ENCODE results near the gene AP4S1.
"Not testable (repeated sequence)": the region's sequence is repeated elsewhere in the genome, so short reads cannot be mapped to it uniquely, and the experiment has no call there.

Gene AP4S1, protein sequence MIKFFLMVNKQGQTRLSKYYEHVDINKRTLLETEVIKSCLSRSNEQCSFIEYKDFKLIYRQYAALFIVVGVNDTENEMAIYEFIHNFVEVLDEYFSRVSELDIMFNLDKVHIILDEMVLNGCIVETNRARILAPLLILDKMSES

DNA sequence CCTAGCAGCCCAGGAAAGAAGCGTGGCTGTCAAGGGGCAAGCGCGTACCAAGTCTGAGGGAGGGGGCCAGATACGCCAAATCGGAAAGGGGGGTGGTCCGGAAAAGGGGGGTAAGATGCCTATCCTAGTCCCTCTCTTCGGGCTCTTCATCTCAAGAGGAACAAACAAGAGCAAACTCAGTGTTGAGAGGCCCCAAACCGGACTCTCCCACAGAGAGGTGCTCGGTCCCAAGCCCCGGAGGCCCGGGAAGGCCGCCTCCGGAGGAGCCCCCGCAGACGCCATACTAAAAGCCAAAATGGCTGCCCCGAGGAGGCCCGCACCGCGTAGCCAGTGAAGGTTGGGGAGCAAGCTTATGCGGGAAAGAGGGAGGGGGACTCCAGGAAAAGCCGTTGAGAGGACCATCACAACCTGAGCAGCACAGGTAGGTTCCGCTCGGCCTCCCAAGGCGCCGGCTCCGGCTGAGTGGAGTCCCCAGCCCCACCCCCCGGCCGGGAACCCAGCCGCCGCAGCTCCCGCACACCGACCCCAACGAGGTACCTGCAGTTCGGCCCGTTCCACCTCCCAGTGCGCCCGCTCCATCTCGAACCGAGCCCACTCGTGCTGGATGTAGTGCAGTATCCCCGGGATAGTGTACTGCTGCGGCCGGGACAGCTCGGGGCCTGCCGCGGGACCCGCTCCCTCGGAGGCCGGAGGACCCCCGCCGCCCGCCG is at the start of gene AP4S1:
TSS of gene AP4S1 (plus strand) at position 283 of the 710 bp plus-strand sequence. CDS start 40,548 bp downstream, outside the sequence.
- peak; percentile 58 for DNase-seq

DNA sequence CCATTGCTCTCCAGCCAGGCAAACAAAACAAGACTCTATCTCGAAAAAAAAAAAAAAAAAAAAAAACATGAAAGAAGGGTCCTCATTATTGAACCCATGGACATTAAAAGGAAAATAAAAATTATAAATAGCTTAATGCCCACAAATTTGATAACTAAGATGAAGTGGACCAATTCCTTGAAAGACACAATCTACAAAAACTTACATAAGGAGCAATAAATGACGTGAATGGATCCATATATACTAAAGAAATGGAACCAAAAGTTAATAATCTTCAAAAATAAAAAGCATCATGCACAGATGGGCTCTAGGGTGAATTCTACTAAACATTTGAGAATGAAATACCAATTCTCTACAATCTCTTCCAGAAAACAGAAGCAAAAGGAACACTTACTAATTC is 47.7 kb upstream of the AP4S1 start:
- no peak for DNase-seq

DNA sequence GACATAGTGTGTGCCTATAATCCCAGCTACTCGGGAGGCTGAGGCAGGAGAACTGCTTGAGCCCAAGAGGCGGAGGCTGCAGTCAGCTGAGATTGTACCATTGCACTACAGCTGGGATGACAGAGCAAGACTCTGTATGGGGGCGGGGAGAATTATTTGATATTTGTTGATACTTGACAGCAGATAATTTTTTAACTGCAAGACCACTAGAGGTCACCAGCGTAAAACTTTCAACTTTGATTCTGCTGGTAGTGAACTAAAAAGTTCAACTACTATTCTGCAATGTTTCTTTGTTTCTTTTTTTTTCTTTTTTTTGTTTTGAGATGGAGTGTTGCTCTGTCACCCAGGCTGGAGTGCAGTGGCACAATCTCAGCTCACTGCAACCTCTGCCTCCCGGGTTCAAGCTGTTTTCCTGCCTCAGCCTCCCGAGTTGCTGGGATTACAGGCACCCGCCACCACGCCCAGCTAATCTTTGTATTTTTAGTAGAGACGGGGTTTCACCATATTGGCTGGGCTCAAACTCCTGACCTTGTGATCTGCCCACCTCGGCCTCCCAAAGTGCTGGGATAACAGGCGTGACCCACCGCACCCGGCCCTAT is 45.2 kb upstream of the AP4S1 start:
- DNase-seq = peak; percentile 63

DNA sequence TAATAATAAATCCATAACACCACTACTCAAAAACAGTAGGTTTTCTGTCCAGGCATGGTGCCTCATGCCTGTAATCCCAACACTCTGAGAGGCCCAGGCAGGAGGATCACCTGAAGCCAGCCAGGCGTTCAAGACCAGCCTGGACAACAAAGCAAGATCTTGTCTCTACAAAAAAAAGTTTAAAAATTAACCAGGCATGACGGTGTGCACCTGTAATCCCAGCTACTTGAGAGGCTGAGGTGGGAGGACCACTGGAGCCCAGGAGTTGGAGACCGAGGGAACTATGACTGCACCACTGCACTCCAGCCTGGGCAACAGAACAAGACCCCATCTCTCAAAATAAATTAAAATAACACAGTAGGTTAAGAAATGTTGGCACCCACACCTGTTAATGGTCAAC is 44.5 kb upstream of the AP4S1 start:
- no peak for DNase-seq

DNA sequence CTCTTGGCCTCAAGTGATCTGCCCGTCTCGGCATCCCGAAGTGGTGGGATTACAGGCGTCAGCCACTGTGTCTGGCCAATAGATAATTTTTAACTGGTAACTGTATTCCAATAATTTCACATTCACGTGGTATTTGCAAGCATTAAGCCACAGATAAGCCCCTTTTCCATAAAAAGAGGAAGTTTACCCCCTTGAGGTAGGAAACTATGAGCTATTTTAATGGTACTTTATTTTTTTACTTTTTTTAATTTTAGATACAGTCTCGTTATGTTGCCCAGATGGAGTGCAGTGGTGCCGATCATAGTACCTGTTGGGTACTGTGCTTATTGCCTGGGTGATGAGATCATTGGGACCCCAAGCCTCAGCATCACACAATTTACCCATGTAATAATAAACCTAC is 42.9 kb upstream of the AP4S1 start:
- DNase-seq = no peak

DNA sequence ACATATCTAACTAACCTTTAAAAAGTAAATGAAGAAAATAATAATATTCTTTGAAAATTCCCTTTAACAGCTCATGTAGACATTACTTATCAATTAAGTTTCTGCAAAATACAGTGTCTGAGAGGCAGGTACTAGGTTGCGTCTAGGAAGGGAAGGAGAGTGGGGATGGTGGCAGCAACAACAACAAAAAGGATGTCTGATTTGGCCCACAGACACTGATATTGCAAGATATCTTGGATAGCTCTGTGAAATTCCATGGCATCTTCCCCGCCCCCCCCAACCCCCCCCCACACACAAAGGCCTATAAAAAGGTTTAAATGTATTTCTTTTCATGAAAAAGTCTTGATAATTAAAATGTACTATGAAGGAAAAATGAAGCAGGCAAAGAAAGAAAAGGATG is 41.6 kb upstream of the AP4S1 start:
- DNase-seq = no peak

DNA sequence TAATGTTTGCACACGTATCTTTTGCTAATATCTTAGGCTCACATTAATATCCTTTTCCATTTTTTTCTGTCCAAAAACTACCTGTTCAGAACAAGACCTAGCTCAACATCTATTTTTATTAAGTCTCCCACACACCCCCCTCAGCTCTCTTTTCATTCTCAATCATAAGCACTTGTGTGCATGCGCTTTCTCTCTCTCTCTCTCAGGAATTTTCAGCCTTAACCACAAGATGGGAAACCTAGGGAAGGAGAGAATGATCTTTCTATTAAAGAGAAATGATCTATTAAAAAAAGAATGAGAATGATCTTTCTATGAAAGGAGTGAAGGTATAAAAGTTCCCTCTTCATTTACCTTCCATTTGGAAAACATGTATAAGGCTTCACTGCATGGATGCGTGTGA is 39.7 kb upstream of the AP4S1 start:
- DNase-seq = no peak

DNA sequence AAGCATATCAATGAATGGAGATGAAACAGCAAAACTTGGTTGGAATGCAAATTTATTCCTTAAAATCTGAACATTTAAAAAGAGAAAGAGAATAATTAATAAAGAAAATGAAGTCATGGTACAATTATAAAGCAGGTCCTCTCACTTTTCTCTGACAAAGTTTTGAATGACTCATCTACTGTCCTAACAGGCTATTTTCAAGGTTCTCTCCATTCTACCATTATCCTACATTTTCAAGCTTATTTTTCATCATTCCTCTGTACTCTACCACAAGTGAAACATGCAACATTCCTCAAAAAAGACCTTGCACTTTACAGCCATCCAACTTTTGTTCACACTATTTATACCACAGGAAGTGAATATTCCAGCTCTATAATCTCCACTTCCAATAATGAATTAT is 36.9 kb upstream of the AP4S1 start:
- DNase-seq = no peak

DNA sequence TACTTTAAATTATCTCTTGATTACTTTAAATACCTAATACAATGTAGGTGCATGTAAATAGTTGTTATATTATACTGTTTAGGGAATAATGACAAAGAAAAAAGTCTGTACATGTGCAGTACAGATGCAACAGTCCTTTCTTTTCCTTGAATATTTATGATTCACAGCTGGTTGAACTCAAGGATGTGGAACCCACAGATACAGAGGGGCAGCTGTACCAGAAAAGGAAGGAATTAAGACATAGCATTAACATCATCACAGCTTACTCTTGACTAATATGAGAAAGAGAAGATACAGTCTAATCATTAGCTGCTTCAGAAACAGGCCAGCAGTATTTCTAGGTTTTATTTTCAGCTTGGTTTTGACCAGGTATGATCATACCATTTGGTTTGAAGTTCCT is 34.7 kb upstream of the AP4S1 start:
- no peak for DNase-seq

DNA sequence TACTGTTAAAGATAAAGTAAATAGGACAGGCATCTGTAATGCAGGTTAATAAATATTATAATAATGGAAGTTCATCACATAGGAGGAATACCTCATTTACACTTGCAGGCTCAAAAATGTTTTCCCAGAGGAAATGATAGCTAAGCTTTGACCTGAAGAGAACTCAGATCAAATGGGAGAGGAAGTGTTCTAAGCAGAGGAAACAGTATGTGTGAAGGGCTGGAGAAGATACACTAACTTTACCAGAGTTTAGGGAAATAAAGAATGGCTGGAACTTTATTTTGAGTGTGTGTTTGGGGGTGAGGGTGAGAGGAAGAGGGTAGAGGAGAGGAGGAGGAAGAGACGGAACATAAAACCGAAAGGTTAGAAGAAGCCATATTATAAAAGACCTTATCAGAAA is 34.0 kb upstream of the AP4S1 start:
- DNase-seq = no peak

DNA sequence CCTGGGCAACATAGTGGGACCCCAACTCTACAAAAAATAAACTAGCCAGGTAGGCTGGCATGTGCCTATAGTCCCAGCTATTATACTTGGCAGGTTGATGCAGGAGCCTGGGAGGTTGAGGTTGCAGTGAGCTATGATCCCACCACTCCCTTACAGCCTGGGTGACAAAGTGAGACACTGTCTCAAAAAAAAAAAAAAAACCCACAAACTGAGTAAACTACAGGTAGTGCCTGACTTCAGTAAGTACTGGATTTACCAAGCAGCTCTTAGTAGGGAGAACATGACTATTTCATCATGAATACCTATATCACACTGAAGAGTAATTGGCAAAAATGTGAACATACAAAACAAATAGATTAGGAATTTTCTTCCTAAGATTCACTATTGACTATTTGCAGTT is 32.4 kb upstream of the AP4S1 start:
- no peak for DNase-seq

DNA sequence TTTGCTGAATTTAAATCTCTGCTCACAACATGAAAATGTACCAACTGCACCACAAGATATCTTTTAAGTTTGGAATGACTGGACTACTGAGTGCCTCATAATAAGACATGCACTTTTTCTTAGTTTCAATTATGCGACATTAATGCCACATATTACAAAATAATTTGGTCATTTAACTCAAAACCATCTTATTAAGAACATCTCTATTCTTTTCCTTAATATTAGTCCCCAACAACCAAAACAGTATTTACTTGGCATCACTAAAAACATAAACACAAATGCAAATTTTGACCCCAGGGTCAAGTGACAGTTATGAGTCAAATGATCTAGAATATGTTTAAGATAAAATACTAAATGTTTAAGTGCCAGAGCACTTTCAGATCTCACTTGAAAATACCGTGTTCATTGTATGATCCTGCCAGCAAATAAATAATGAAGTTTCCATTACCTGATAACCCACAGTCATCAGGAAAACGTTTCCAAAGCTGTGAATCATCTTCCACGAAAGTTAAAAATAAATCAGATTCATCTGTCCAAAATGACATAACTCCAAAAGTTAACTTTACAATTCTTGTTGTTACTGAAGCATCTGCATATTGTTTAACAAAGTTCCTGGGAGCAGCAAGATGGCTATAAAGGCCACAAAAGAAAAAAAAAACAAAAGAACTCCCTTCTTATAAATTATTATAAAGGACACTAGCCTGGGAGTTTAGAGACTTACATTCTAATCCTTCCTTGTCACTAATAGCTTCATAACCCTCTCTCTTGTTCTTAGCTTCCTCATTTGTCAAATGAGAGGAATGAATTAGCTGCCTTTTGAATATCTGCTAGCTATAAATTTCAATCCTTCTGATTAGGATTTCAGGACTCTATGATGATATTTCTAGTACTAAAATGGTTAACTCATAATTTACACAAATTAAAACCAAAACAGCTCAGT is 30.5 kb upstream of the AP4S1 start:
- peak; percentile 40 for DNase-seq

DNA sequence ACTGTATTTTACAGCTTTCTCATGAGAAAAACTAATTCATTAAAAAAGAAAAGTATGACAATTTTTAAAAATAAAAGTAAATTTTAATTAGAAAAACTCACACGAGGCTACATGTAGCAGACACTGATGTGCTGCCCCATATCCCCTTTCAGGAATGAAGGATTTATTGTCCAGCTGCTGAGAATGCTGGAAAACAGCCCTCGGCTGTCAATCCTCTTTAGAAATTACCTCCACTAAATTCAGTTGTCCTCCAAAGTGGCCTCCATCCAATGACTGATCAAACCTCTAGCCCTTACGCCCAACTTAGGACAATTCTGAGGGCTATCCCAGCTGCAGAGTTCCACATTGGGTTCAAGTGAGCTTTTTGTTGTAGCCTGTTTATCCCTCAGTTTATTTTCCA is 29.8 kb upstream of the AP4S1 start:
- no peak for DNase-seq

DNA sequence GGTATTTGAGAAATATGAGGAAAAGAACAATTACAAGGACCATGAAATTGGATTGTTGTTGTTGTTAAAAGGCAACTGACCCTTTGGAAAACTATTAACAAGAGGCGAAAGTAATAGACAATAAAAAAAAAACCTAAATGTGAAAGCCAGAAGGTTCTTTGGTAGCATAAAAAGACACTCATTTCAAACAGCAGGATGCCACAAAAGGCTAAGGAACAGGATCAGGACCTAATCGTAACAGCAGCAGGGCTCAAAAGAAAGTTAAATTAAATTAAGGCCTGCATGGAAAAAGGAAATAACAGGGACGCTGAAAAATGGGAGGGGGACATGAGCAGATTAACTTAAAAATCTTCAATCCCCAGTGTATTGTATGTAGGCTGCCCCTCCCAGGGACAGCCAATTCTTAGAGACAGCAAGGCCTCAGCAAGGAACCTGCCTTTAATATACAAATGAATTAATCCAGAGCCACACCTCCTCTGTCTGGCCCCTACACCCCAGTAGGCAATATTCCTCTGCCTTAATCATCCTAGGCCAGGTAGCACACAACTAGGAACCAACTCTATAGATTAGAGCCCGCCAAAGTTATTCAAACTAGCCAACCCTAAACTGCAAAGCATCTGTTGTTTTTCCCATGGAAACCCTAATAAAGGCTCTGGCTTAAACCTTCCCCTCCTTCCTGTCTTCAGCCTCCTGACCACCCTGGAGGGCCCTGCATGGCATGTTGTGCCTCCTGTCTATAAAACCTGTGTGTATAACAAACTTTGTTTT is 28.4 kb upstream of the AP4S1 start:
- no peak for DNase-seq

DNA sequence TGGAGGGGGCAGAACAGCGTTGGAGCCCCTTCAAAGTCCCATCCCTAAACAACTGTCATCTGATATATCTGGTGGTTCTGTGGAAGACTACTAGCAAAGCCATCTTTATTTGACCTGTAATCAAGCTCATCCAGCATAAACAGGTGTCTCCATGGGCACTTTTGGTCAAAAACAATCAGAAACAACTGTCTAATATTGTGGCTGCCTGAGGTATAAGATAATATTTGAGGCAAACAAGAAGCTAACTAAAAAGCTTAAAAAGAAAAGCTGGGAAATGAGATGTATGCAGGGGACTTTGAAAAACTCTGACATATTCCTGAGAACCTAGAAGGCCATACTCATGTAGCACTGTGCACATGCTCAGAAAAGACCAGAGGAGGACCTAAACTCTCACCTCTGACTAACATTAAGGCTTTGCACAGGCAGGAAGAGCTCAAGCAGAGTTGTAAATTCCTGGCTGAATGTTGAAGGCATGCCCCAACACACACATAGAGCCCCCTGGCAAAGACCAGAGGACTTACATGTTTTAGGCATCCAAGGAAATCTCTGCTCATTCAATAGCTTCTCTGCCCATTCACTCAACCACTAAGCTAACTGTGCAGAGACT is 27.2 kb upstream of the AP4S1 start:
- no peak for DNase-seq

DNA sequence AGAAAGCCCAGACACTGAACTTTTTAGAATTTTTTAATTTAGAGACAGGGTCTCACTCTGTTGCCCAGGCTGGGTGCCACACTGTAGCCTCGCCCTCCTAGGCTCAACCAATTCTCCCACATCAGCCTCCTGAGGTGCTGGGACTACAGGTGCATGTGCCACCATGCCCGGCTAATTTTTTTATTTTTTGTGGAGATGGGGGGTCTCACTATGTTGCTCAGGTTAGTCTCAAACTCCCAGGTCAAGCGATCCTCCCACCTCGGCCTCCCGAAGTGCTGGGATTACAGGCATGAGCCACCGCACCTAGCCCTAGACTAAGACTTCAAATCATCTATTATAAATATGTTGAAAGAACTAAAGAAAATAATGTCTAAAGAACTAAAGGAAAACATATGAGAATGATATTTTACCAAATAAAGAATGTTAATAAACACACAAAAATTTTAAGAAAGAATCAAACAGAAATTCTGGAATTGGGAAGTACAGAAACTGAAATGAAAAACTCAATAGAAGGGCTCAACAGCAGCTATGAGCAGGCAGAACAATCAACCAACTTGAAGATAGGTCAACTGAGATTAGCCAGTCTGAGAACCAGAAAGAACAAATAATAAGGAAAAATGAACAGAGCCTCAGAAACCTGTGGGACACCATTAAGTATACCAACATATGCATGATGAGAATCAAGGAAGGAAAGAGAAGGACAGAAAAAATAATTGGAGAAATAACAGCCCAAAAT is 26.2 kb upstream of the AP4S1 start:
- DNase-seq = no peak

DNA sequence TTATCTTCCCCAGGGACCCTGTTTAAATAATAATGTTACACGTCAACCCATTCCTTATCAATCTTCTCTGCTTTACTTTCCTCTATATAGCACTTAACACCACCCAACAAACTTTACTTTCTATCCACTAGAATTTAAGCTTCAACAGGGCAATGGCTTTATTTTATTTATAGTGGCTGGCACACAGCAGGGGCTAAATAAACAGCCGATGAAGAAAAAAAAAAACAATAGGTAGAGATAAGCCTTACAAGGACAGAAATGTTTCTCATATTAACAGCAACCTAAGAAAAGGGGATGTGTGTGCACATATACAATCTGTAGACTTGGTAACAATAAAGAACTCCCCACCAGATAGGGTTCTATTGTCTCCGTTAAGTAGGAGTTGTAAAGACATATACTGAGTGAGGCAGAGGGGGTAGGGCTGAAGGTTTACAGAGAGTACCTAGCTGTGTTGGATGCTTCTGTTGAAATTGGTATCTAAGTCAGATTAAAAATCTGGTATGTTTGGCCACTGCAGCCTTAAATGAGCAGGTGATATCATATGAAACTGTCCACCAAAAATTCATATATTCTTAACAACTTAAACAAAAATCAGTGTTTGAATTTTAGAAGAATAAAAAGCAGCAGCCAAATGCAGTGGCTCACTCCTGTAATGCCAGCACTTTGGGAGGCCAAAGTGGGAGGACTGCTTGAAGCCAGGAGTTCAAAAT is 24.7 kb upstream of the AP4S1 start:
- no peak for DNase-seq

DNA sequence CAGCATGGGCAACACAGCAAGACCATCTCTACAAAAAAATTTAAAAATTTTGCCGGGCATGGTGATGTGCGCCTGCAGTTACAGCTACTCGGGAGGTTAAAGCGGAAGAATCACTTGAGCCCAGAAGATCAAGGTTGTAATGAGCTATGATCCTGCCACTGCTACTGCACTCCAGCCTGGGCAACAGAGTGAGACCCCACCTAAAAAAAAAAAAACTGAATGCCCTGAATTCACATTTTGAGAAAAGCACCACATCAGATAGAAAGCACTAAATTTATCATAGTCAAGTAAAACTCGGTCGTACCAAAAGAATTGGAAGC is 24.1 kb upstream of the AP4S1 start:
- no peak for DNase-seq

DNA sequence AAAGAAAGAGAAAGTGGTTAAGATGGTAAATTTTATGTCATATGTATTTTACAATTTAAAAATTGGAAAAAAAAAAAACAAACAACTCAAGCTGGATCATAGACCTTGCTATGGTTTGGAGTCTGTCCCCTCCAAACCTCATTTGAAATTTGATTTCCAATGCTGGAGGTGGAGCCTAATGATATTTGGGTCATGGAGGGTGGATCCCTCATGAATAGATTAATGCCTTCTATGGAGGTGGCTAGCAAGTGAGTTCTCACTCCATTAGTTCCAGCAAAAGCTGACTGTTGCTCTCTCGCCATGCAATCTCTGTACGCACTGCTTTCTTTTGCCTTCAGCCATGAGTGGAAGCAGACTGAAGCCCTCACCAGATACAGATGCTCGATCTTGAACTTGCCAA is 22.2 kb upstream of the AP4S1 start:
- DNase-seq = no peak

DNA sequence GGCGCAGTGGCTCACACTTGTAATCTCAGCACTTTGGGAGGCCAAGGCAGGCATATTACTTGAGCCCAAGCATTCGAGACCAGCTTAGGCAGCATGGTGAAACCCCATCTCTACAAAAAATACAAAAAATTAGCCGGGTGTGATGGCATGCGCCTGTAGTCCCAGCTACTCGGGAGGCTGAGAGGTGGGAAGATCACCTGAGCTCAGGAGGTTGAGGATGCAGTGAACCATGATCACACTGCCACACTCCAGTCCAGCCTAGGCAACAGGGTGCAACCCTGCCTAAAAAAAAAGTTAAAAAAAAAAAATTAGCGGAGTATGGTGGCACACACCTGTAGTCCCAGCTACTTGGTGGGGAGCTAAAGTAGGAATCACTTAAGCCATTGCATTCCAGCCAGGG is 21.4 kb upstream of the AP4S1 start:
- not testable (repeated sequence) for DNase-seq

DNA sequence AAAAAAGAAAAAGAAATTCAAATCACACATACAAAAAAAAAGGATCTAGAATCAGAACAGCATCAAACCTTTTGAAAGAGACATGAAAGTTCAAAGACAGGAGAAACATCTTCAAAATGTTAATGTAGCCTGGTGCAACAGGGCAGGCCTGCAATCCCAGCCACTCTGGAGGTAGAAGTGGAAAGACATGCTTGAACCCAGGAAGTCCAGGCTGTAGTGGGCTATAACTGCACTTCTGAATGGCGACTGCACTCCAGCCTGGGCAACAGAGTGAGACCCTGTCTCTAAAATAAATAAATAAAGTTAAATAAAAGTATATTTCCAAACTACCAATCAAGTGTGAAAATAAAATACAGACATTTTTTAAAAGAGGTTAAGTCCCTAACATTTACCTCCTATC is 18.7 kb upstream of the AP4S1 start:
- no peak for DNase-seq
